Measurements from ENCODE around the gene MPHOSPH10. TPM values are rescaled to one million over a fixed set of nuclear protein-coding genes. Genes with fewer than 3 reads are reported as not detected.

The MPHOSPH10 gene
- polyA plus RNA-seq, 1 of the 3 experiments (the other 2 are of a cell fraction) = 8.7 TPM

GRCh38 chr2:71155846-71156245 is 25.4 kb downstream of the MPHOSPH10 start (continued):
- TF ChIP-seq REST (IDR thresholded peaks at IDR 0.05; ENCODE audit: low read depth, low read length) (no peak), RFX5 (IDR thresholded peaks at IDR 0.05; ENCODE audit: low read length) (no peak), NFIC (IDR thresholded peaks at IDR 0.05; ENCODE audit: borderline replicate concordance) (no peak), SMC3 (IDR thresholded peaks at IDR 0.05; ENCODE audit: low read depth, low read length) (no peak), GABPA (IDR thresholded peaks at IDR 0.05; ENCODE audit: low read depth) (no peak)

- H3K9me3 ChIP-seq = no peaks in the 10 kb centered on the region
These were observed 26.1 kb downstream of the MPHOSPH10 start for GRCh38 chr2:71156573-71156972.

More at GRCh38 chr2:71156573-71156972, 26.1 kb downstream of the MPHOSPH10 start:
- Histone ChIP-seq H3F3A (replicated peaks; ENCODE audit: insufficient read depth) (no peaks in the 10 kb centered on the region), H3K79me2 (ENCODE audit: insufficient read depth) (no peaks in the 10 kb centered on the region), H3K4me3 (ENCODE audit: low read depth in 2 of 2, low read length in 1 of 2) (no peak overlapping the region), H3K9ac (no peak overlapping the region), H3K9me2 (no peaks in the 10 kb centered on the region), H3K4me2 (peak overlapping the region; percentile 62), H3K27me3 (ENCODE audit: insufficient read depth) (peaks cover 5% of the 10 kb centered on the region; the same call in 1 of the 2 replicates), H3K27ac (ENCODE audit: low read depth in 2 of 2, low read length in 1 of 2) (no peak overlapping the region), H4K20me1 (ENCODE audit: insufficient read depth) (no peaks in the 10 kb centered on the region), H2AFZ (ENCODE audit: low read depth) (no peak overlapping the region), H3K4me1 (ENCODE audit: control insufficient read depth in 1 of 2, insufficient read depth in 2 of 2, low read depth in 1 of 2, low read length in 1 of 2) (peaks cover 0 to 9% of the 10 kb centered on the region in 2 experiments; a peak in 1 of 4 replicates), H3K36me3 (replicated peaks in 1 of 2; ENCODE audit: control insufficient read depth in 1 of 2, insufficient read depth in 2 of 2, low read length in 1 of 2) (no peaks in the 10 kb centered on the region)
- CTCF ChIA-PET = interaction anchor here (1.0 to 3.9 kb wide), 20 partner anchors 11 to 356 kb away, joined by 3 to 42 read pairs (median 5); partner anchors contain the start of gene PAIP2B
- DNase-seq = no peak
- WGBS (ENCODE audit: low lambda C conversion rate) = 42% methylated on average over 5 of the region's 6 CpGs
- POLR2A ChIA-PET = interaction anchor here (0.6 kb wide), 1 partner anchor 37 kb away, joined by 4 read pairs; no protein-coding TSS in a partner anchor
- no peak for TF ChIP-seq EZH2phosphoT487 (IDR thresholded peaks at IDR 0.05; ENCODE audit: borderline replicate concordance, low read depth)
- no peak for TF ChIP-seq NRF1 (IDR thresholded peaks at IDR 0.05; ENCODE audit: low read depth, low read length)
- no peak for TF ChIP-seq MXI1 (IDR thresholded peaks at IDR 0.05; ENCODE audit: low read depth, low read length)
- TF ChIP-seq GABPA (IDR thresholded peaks at IDR 0.05; ENCODE audit: low read depth) = no peak
- TF ChIP-seq CTCF (IDR thresholded peaks at IDR 0.05) = no peak
- TF ChIP-seq RXRA (IDR thresholded peaks at IDR 0.05; ENCODE audit: borderline replicate concordance, low read depth) = no peak
- TF ChIP-seq YY1 (IDR thresholded peaks at IDR 0.05; ENCODE audit: low read depth) = no peak
- no peak for TF ChIP-seq EP300 (IDR thresholded peaks at IDR 0.05; ENCODE audit: borderline replicate concordance in 1 of 2, low read depth in 1 of 2, low read length in 1 of 2)
- TF ChIP-seq TCF12 (IDR thresholded peaks at IDR 0.05) = no peak
- TF ChIP-seq GATA2 (CRISPR knock-in tag; IDR thresholded peaks at IDR 0.05) = no peak
- no peak for TF ChIP-seq RCOR1 (IDR thresholded peaks at IDR 0.05; ENCODE audit: low read length)
- no peak for TF ChIP-seq TAF1 (IDR thresholded peaks at IDR 0.05; ENCODE audit: borderline replicate concordance, low read depth, low read length)
- TF ChIP-seq CHD2 (IDR thresholded peaks at IDR 0.05; ENCODE audit: low read length, partially characterized antibody) = no peak
- no peak for TF ChIP-seq SMC3 (IDR thresholded peaks at IDR 0.05; ENCODE audit: low read depth, low read length)
- TF ChIP-seq FOXJ3 (CRISPR knock-in tag; IDR thresholded peaks at IDR 0.05) = no peak
- no peak for TF ChIP-seq USF2 (IDR thresholded peaks at IDR 0.05; ENCODE audit: borderline replicate concordance, low read depth, low read length)
- TF ChIP-seq ELF1 (IDR thresholded peaks at IDR 0.05) = no peak
- TF ChIP-seq MAX (IDR thresholded peaks at IDR 0.05; ENCODE audit: low read depth) = no peak
- TF ChIP-seq RAD21 (IDR thresholded peaks at IDR 0.05; ENCODE audit: low read length) = no peak

Data from SK-N-SH (cell line).